Islet of Langerhans (tissue), 1 donor: ENCODE results near the gene PDPK1.
"Not testable (repeated sequence)": the region's sequence is repeated elsewhere in the genome, so short reads cannot be mapped to it uniquely, and the experiment has no call there.

ENCODE experiments used
- FAIRE-seq: peaks from one replicate; lab custom pipeline; 2011; peaks lifted over from hg19 to GRCh38; lab: Jason Lieb, UNC

The PDPK1 gene

DNA sequence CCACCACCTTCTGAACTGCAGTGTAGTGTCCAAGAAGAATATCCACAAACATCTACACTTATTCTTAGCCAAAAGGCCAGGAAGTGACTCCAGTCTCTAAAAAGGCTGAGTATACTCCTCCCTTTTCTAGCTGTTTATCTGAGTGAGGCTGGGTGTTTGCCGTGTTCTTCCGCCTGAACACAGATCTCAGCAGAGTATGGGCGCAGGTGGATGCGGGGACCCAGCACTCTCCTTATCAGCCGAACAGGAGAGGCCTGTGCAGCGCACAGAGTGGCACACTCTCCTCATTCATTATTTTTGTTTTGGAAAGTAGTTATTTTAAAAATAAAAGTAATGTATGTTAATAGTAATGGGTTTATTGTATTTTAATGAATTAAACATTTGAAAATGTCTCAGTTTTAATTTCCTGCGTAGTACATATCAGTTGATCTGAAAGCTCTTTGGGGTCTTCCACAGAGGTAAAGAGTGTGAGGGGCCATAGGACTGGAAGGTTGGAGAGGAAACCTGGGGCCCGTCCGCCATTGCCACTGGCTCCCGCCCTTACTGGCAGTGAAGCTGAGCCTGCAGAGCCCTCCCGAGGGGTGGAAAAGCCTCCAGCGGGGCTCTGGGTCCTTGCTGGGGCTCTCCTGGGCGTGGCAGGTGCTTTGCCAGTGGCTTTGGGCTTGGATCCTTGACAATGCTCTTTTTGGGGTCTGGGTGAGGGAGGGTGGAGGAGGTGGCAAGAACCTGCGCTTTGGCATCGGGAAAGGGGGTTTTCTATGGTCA lies 53.8 kb downstream of the PDPK1 start:
- no peak for FAIRE-seq

DNA sequence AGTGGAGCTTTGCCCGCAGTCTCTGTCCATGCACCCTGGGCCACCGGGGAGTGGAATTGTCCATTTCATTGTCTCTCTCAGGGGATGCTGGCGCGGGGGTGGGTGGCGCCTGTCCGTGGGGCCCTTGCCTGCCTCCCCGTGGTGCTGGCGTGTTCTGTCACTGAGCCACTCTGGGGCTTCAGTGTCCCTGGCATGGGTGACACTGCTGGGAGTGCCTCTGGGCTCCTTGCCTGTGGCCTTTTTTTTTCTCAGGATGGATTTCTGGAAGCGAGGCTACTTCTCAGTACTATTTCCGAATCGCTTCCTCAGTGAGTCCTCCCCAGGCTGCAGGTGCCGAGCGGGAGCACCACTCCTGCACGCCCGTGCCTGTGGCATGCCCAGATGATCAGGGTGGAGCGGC lies 55.0 kb downstream of the PDPK1 start:
- no peak for FAIRE-seq

DNA sequence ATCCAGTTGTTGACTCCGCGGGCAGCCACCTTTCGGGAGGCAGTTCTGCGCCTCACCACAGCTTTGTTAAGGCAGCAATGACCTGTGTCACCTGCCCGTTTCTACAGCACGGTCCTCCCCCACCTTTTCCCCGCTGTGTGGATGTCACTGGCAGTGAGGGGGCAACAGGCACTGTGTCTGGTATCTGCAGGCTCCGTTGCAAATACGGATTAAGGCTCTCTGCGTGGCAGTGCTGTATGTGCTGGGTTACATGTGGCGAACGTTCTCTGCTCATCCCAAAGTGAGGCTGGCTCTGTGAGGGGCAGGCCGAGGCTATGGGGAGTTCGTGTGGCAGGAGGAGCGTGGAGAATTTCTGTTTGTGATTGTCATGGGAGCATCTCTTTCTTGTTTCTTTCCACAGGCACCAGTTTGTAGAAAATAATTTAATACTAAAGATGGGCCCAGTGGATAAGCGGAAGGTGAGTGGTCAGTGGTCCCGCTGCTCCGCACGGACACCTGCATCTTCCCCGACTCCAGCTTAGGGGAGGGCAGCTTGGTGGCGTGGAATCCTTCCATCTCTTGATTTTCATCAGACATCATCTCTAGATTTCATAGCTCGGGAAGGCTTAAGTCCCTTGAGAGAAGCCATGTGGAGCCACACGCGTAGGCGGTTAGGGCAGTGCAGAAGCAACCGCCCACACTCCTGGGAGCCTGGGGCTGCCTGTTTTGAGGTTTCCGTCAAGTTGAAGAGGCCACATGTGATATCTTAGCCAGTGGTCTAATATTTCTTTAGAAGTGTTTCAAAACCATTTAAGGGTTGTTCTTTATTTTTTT lies 57.8 kb downstream of the PDPK1 start:
- FAIRE-seq = no peak

DNA sequence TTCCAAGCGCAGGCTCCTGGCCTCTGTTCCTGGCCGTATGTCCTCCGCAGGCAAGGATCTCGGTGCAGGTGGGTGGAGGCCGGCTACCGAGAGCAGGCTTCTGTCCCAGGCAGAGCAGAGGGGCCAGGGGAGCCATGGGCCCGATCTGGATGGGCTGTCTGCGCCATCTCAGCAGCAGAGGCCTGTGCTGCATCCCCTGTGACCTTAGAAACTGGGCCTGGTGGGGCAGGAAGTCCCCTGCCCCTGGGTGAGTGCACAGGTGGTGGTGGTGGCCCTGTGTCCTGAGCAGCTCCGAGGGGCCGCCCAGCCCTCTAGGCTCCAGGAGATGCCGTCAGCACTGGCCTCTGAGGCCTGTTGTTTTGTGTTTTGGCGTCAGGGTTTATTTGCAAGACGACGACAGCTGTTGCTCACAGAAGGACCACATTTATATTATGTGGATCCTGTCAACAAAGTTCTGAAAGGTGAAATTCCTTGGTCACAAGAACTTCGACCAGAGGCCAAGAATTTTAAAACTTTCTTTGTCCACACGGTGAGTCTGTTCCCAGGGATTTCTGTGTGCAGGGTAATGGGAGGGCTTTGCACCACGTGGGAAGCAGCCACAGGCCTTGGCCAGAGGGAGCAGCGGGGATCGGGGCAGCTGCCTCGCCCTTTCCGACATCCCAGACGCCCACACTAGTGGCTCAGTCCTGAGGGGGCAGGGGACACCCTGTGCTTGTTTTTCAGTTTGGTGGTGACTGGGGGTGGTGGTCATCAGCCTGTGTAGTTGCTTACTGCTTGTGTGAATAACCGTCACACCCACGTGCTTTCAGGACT lies 59.1 kb downstream of the PDPK1 start:
- no peak for FAIRE-seq

DNA sequence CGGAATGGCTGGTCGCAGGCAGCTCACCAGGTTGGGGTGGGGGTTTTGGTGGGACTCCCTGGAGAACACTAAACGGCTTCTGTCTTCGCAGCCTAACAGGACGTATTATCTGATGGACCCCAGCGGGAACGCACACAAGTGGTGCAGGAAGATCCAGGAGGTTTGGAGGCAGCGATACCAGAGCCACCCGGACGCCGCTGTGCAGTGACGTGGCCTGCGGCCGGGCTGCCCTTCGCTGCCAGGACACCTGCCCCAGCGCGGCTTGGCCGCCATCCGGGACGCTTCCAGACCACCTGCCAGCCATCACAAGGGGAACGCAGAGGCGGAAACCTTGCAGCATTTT lies 59.7 kb downstream of the PDPK1 start:
- no peak for FAIRE-seq

DNA sequence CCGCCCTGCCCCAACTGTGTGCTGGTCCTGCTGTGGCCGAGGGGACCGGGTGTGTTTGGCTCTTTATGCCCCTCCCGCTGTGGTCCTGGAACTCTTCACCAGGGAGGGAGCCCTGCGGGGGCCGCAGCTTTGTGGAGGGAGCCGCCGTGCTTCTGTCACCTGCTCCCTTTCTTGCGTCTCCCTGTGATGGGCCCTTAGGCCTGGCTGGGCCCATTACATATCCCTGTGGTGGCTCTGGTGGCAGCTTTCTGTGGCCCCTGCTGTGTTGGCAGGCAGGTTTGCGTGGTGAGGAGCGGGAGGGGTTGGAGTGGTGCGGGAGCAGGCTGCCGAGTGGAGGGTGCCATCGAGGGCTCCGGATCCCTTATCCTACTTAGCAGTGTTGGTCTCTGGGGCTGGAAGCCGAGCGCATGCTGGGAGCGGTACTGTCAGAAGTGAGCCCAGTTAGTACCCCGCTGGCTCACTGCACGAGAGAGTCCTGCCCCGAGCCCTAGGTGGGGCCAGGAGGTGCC lies 60.4 kb downstream of the PDPK1 start:
- FAIRE-seq = no peak

DNA sequence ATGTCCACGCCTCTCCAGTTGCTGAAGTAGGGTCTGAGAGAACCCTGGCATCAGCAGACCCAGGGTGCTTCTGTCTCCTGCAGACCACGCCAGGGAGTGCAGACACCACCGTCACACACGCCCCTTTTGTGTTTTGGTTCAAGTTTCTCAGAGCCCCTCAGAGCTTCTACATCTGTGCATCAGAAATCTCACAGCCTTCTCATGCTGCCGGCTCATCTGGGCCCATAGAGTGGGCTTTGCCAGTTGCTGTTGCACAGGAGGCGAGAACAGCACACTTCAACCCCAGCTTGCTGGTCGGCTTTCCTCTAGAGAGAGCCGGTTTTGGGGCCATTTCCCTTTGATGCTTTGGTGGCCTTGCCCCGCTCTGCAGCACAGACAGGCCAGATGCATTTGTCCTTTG lies 60.9 kb downstream of the PDPK1 start:
- FAIRE-seq = no peak

DNA sequence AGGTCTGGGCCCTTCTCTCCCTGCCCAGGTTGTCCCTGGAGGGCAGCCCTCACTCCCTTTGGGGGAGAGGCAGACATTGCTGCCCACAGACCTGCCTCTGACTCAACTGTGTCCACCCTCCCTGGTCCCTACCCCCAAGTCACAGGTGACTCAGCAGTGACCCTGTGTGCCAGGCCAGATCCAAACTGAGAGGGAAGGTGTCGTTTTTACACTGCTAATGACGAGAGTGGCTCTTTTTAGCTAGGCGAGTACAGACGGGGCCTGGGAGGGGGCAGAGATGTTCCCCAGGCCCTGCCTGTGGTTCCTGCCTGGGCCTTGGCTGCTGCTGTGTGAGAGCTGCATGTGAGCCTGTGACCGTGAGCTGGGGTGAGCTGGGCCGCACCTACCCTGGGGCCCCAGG lies 61.3 kb downstream of the PDPK1 start:
- FAIRE-seq = not testable (repeated sequence)

DNA sequence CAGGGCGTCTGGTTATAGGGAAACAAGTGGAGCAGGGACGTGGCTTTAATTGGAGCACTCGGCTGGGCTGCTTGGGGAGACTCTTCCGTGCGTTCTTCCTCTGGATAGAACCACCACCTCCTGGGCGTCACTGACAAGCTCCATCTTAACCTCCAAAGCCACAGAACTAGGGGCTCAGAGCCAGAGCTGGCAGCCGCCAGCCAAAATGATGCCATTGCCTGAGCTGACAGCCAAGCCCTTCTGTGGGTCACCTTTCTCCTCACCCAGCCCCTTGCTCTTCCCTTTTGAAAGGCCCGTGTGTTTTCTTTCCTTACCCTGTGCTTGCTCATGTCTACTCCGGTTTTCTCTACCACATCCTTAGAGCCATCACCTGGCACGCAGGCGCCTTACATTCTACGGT lies 62.0 kb downstream of the PDPK1 start:
- FAIRE-seq = not testable (repeated sequence)

DNA sequence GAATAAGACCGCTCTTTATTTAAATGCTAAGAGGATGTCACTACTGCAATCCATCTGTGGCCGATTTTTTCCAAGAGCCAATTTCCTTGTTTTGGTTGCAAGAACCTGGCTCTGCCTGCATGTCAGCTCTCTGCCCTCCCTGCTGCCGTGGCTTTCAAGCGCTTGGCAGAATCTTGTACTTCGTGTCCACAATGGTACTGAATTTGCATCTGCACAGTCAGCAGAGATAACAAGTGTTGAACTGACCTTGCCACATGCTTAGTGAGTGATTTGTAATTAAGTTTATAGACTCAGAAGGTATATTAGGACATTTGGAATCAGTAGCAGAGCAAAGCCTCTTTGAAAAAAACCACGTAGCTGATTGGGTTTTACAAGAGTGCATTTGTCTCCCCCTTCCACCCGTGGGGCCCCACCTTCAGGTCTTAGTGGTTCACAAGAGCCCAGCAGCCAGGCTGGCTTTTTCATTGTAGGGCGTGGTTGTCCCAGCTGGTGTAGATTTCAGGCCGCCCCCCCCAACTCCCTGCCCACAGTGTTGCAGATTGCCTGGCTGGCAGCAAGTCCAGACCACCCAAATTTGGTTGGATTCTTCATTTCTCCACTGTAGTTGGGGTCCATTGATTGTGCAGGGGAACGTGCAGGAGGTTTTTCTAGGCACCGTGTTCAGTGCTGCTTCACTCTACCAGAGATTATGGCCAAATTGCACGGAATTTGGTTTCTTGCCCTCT lies 63.6 kb downstream of the PDPK1 start:
- FAIRE-seq = not testable (repeated sequence)

DNA sequence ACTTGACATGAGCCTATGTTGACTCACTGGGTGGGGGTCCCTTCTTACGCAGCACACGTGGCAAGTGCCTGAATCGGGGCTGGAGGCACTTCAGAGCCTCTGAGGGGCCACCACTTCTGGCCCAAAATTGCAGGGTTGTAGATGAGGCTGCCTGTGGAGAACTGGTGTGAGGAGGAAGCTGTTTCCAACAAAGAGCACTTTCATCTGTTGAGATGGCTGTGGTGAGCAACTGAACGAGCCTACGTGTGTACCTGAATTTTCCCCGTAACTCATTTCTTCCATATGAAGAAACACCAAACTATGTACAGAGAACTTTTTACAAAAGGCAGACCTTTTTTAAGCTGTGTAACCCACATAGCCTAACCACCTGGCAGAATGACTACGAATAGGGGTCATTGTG lies 64.4 kb downstream of the PDPK1 start:
- FAIRE-seq = not testable (repeated sequence)

DNA sequence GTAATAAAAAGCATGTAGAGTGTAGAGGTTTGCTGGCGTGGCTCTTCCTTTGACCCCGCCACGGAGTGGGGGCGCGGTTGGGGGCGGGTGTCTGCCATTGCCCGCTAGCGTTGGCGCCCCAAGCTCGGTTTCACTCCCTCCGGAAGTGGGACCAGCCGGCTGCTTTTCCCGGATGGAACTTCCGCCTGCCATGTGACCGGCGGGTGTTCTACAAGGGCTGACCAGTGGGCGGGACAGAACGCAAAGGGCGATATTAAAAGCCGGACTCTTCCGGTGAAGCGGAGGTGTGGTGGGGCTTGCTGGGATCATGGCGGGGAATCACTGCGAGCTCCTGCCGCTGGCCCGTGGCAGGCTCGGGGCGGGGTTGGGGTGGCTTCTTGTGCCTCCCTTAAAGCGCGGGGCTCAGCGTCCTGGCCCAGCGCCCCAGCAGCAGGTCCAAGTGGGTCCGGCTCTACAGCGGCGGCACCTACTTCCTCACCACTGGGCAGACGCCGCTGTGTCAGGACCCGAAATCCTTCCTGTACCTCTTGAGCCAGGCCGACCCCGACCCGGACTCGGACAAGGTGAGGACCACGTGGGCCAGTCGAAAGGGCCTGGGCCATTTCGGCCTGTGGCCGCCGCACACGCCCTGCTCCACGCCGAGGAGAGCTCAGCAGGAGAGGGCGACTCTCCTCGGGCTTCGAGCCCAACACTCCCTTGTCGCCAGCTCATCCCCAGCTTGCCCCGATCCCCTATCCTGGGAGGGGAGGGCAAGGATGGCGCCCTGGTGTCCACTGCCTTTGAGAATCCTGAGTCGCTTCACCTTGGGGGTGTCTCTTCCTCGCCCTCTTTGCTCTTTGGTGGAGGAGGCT lies 65.6 kb downstream of the PDPK1 start:
- no peak for FAIRE-seq

DNA sequence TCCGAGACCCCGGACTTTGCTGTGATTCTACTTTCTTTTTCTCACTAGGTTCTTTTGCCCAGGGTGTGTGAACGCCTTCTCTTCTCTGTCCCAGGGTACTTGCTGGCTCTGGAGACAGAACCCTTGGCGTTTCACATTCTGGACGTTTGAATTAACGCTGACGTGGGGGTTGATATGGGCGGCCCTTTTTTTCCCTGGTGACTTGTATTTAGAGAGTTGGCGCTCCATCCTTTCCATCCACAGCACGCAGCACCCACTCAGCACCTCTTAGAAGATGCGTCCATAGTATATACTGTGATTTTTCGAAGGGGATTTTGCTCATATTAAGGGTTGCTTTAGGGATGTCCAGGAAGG lies 66.2 kb downstream of the PDPK1 start:
- FAIRE-seq = not testable (repeated sequence)

DNA sequence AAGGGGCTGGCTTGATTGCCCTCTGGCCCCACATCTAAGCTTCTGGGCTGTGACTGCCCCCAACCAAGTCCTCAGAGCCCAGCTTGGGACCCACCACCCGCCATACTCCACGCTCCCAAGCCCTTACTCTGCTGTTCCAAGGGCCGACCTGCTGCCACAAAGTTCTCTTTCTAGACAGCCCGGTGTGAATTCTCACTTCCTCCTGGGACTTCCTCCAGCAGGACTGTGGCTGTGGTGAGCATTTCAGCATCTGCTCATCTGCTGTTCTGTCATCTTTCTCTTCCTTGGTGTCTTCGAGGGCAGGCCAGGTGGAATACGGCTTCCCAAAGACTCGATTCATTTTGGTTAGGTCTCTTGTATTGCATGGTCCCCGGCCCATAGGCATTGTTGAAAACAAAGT lies 69.0 kb downstream of the PDPK1 start:
- FAIRE-seq = not testable (repeated sequence)

DNA sequence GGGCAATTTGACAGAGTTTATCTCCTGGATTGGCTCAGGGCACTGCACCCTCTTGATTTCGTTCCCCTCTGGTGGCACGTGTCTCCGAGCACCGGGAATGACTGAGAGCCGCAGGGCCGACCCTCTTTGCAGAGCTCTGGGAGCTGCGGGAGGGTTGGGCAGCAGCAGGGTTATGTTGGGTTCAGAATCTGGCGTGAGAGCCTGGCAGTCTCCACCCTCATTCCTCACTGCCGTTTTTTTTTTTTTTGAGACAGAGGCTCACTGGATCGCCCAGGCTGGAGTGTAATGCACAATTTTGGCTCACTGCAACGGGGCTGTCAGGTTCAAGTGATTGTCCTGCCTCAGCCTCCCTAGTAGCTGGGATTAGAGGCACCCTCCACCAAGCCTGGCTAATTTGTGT lies 71.5 kb downstream of the PDPK1 start:
- not testable (repeated sequence) for FAIRE-seq

DNA sequence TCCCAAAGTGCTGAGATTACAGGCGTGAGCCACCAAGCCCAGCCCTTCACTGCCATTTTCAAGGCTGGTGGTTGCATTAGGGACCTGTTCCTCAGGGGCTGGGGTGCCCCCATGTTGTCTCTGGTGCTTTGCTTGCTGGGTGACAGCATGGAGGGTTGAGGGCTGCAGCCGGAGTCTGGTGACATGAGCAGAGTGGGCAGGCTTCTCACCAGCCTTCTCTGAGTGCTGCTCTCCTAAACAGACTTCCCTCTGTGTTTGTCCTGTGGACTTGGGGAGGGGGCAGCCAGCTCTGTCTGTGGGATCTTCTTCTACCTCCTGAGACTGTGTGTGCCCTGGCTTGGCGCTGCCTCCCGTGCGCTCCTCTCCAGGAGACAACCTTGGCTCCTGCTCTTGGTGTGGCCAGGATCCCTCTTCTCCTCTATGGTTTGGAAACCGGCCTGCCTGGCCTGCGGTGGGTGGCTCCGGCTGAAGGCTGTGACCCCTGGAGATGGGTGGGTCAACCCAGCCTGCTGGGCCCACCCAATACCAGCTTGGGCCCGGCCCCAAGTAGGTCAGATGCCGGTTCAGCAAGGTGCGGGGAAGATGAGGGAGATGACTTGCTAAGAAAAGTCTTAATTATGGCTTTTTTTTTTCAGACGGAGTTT lies 72.1 kb downstream of the PDPK1 start:
- no peak for FAIRE-seq

DNA sequence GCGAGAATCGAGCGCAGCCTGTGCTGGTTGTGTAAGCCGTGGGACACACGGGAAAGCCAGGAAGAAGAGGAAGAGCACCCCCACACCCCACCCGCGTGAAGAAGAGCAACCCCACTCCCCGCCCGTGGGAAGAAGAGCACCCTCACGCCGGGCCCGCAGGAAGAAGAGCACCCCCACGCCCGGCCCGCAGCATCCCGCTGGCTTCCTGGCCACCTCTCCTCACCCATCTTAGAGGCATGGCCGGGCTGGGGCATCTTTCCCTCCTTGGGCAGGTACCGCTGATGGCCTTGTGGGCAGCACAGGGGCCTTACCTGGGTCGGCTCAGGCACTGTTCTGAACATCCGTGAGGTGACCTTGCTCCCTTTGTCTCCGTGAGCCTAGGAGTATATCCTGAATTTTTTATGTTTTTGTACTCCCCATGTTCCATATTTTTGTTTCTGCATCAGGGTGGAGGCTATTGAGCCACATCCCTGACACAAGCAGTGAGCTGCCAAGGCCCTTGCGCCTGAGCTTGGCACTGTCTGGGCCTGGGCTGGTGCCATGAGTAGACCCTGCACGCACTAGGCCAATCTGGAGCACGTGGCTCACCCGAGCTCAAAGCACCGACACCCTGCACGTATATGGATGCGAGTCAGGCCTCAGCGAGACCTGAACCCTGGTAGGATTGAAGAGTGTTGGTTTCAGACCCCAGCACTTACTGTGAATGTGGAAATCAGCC lies 73.1 kb downstream of the PDPK1 start:
- no peak for FAIRE-seq

DNA sequence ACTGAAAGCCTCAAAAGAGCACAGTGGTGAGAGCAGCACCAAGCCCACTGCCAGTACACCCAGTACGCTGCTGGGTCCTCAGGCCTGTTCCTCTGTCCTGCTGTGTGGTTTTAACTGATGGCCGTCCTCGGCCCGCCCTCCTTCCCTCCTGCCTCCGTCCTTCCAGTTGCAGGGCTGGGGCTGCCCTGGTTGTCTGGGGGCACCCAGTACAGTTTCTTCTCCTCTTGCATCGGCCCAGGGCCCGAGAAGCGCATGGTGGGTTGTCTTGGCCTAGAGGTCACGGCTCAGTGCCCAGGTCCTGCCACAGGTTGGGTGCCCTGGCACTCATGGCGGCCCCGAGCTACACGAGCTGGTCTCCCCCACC lies 73.7 kb downstream of the PDPK1 start:
- FAIRE-seq = no peak

DNA sequence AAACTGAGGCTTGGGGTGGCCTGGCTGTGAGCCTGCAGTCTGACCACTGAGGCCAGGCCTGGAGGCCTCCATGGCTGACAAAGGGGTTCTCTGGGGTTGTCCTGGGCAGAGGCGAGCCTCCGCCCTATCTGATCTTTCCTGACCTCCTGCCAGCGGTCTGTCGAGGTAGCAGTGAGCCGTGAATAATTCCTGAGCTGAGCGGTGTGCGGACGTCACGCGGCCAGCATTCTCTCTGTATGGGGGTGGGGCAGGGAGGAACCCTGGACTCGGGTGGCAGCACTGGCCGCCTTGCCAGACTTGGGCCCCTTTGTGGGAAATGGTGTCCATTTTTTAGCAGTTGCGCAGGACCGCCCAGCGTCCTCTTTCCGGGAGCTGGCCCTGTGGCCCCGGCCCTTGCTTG lies 74.1 kb downstream of the PDPK1 start:
- not testable (repeated sequence) for FAIRE-seq

DNA sequence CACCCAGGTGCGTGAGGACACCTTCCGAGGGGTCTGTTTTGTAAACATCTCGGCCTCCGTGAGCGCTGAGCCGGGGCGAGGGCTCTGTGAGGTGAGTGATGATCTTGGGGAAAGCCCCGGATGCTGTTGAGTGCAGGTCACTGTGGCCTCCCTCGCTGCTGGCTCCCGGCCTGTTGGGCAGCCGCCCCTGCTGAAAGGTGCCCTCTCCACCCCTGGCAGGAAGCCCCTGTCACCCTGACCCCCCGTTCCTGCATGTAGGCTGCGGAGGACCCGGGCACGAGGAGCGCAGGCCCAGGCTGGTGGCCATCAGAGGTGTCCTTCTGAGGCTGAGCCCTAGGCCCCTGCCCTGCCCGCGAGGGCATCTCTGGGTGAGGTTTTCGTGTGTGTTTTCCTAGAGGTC lies 75.4 kb downstream of the PDPK1 start:
- FAIRE-seq = not testable (repeated sequence)
